K562 (cell line): ENCODE measurements around the gene TRAPPC5. TPM values are rescaled to one million over a fixed set of nuclear protein-coding genes. Genes with fewer than 3 reads are reported as not detected.
A peak's percentile ranks its signal among the peaks of the same experiment; 100 is the strongest.

Source experiments
- CREM ChIP-seq: IDR thresholded peaks from 2 replicates; pipeline ENCODE4 v1.6.1; 2014; ENCODE audit warnings: antibody characterized with exemption, low read depth
- HDAC3 ChIP-seq: fragments of 450-650 bp; IDR thresholded peaks from 2 replicates; pipeline ENCODE4 v1.6.1; 2018; ENCODE audit warnings: borderline replicate concordance, mild to moderate bottlenecking, moderate library complexity; ENCODE audit not compliant: partially characterized antibody
- HDAC8 ChIP-seq: fragments of 450-650 bp; IDR thresholded peaks from 2 replicates; pipeline ENCODE4 v1.6.1; 2016; ENCODE audit warnings: mild to moderate bottlenecking, missing genetic modification characterization, moderate library complexity, missing compliant biosample characterization
- HNRNPH1 ChIP-seq: fragments of 200-400 bp; formaldehyde crosslinking; optimal IDR thresholded peaks from 2 replicates; pipeline ENCODE3; 2017; ENCODE audit warnings: low read depth, mild to moderate bottlenecking, low read length, moderate library complexity
- KLF16 ChIP-seq: IDR thresholded peaks from 2 replicates; pipeline ENCODE4 v1.6.1; 2016; ENCODE audit warnings: antibody characterized with exemption
- LEF1 ChIP-seq: fragments of 450-650 bp; IDR thresholded peaks from 2 replicates; pipeline ENCODE4 v1.6.1; 2016; ENCODE audit warnings: mild to moderate bottlenecking
- MIER1 ChIP-seq: fragments of 450-650 bp; IDR thresholded peaks from 2 replicates; pipeline ENCODE4 v1.6.1; 2016; ENCODE audit warnings: antibody characterized with exemption, mild to moderate bottlenecking, low read depth
- MYC ChIP-seq, 2 experiments: fragments of 250-450 bp in 1 of 2; sonication (Bioruptor Pico) in 1 of 2; IDR thresholded peaks; 2 replicates each; pipeline versions ENCODE4 v1.5.1 to v1.6.1; 2012 to 2021; ENCODE audit warnings: low read depth in 2 of 2, borderline replicate concordance in 1 of 2, improper control_type of control experiment in 1 of 2, low read length in 1 of 2, mild to moderate bottlenecking in 1 of 2, moderate library complexity in 1 of 2
- PHTF2 ChIP-seq: fragments of 250-450 bp; sonication (Bioruptor Pico); IDR thresholded peaks from 2 replicates; pipeline ENCODE4 v1.5.0; 2021; ENCODE audit warnings: mild to moderate bottlenecking
- POU5F1 ChIP-seq: fragments of 150-350 bp; IDR thresholded peaks from 2 replicates; pipeline ENCODE4 v1.6.1; 2014; ENCODE audit warnings: borderline replicate concordance, low read length, low read depth, mild to moderate bottlenecking; ENCODE audit not compliant: partially characterized antibody
- PRMT5 ChIP-seq: sonication (generic); formaldehyde crosslinking; IDR thresholded peaks from 2 replicates; pipeline ENCODE4 v1.5.0; 2020; ENCODE audit warnings: missing genetic modification reagents
- RNF2 ChIP-seq: sonication (generic); IDR thresholded peaks from 2 replicates; pipeline ENCODE4 v1.6.1; 2016
- SRSF1 ChIP-seq: fragments of 200-400 bp; formaldehyde crosslinking; IDR thresholded peaks from 2 replicates; pipeline ENCODE4 v1.6.1; 2017; ENCODE audit warnings: mild to moderate bottlenecking, low read depth, low read length, moderate library complexity
- STAT5B ChIP-seq: fragments of 250-450 bp; sonication (Bioruptor Pico); IDR thresholded peaks from 2 replicates; pipeline ENCODE4 v1.8.0; 2021; ENCODE audit warnings: mild to moderate bottlenecking, inconsistent platforms
- TAF1 ChIP-seq: IDR thresholded peaks from 2 replicates; pipeline ENCODE4 v1.6.1; 2011; ENCODE audit warnings: mild to moderate bottlenecking, low read length, moderate library complexity; ENCODE audit not compliant: insufficient read depth, control insufficient read depth, severe bottlenecking; ENCODE audit errors: extremely low read depth
- TGIF2 ChIP-seq: sonication (generic); formaldehyde crosslinking; IDR thresholded peaks from 2 replicates; pipeline ENCODE4 v1.8.1; 2022; ENCODE audit warnings: mild to moderate bottlenecking, missing genetic modification reagents, moderate library complexity
- TRIM24 ChIP-seq, 2 experiments: fragments of 450-650 bp; IDR thresholded peaks; 2 replicates each; pipeline ENCODE4 v1.6.1; 2016
- TRIM28 ChIP-seq: fragments of 450-650 bp; IDR thresholded peaks from 2 replicates; pipeline ENCODE4 v1.6.1; 2017
- ZNF41 ChIP-seq: fragments of 250-450 bp; sonication (Bioruptor Pico); conservative IDR thresholded peaks from 2 replicates; pipeline ENCODE4 v1.4.0; 2020; ENCODE audit warnings: mild to moderate bottlenecking
- ZSCAN29 ChIP-seq: fragments of 450-650 bp; IDR thresholded peaks from 2 replicates; pipeline ENCODE4 v1.6.1; 2017
- polyA plus RNA-seq, 8 experiments: library from polyadenylated mRNA; depleted of rRNA in 4 of 8; stranded (reverse) in 5 of 8; unstranded in 3 of 8; fragments of >200 nt; fragmentation: Nextera tagmentation in 2 of 8; fragmentation: Illumina TruSeq in 1 of 8; extraction: Ambion mirVana in 2 of 8; extraction: Trizol in 1 of 8; gene quantifications; 2 replicates each; pipeline versions ENCODE4 v1.2.1 to v1.2.3, GENCODE V29; 2011 to 2014; ENCODE audit warnings: inconsistent platforms in 1 of 8, missing spikeins in 1 of 8
- total RNA-seq, 7 experiments: library from RNA; depleted of rRNA in 6 of 7; stranded (reverse); fragments of >200 nt in 6 of 7; fragmentation: Illumina TruSeq in 2 of 7; extraction: Trizol in 2 of 7; gene quantifications; 2 replicates each; pipeline versions ENCODE4 v1.2.1 to v1.2.3, GENCODE V29; 2011 to 2021; ENCODE audit warnings: low replicate concordance in 1 of 7
- TF ChIP-seq, protein P1 (sequence below), 2 experiments: IDR thresholded peaks; 2 replicates each; pipeline ENCODE4 v1.6.1; 2011; ENCODE audit warnings: borderline replicate concordance in 1 of 2, control low read depth in 1 of 2, low read depth in 1 of 2, low read length in 1 of 2, mild to moderate bottlenecking in 1 of 2, mixed read lengths in 1 of 2, moderate library complexity in 1 of 2; ENCODE audit not compliant: insufficient read depth in 1 of 2, insufficient read length in 1 of 2, poor library complexity in 1 of 2, severe bottlenecking in 1 of 2; ENCODE audit errors: extremely low read depth in 1 of 2
- TF ChIP-seq, protein P2 (sequence below): fragments of 450-650 bp; formaldehyde crosslinking; IDR thresholded peaks from 2 replicates; pipeline ENCODE4 v1.4.0; 2020; ENCODE audit warnings: mild to moderate bottlenecking
- TF ChIP-seq, protein P3 (sequence below): sonication (generic); formaldehyde crosslinking; IDR thresholded peaks from 2 replicates; pipeline ENCODE4 v1.8.0; 2022; ENCODE audit warnings: missing genetic modification reagents, mild to moderate bottlenecking, moderate library complexity, borderline replicate concordance
- TF ChIP-seq, protein P4 (sequence below): sonication (generic); formaldehyde crosslinking; IDR thresholded peaks from 2 replicates; pipeline ENCODE4 v1.8.1; 2023; ENCODE audit warnings: mild to moderate bottlenecking, missing genetic modification reagents, moderate library complexity

The TRAPPC5 gene
- total and polyA plus RNA-seq, 9 of the 15 experiments (the other 6 are each of a cell fraction or from before 2014, with no cell fraction given) = 2.0 to 76.9 (median 29.3) TPM

DNA sequence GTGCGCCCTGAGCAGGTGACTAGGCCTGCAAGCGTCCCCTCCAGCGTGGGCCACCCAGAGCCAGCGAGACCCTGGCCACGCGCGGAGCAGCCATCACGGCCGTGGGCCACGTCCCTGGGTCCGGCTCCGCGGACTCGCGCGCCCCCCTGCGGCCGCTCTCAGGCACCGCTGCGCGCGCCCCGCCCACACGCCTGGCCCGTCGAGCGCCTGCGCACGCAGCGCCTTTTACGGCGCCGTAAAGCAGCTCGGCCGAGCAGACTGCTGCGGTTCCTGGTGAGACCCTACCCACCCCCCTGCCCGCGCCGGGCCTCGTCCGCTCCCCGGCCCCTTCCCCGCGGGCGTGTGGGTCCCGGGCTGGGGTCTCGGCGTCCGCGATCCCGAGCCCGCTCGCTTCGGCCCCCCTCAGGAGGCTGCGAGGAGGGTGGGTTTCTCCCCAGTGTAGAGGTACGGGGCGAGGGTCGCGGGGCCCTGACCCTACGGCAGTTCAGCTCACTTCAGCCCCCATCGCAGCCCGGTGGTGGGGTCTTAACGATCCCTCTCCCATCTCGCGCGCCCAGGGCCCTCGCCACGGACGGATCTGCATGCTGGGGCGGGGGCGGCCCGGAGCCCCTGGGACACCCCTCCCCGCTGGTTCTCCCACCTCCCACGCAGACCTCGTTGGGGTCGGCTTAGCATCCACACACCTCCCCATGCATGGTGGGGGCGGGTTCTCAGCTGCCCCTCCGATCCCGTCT lies at the start of gene TRAPPC5 (continued):
- no peak for TF ChIP-seq HNRNPH1
- peak; percentile 56; the same call in 1 of the 2 replicates for TF ChIP-seq CREM
- no peak for TF ChIP-seq MIER1
- TF ChIP-seq SRSF1 = no peak
- TF ChIP-seq HDAC8 (tag) = no peak
- no peak for TF ChIP-seq TGIF2 (CRISPR knock-in tag)
- no peak for TF ChIP-seq PHTF2
- TF ChIP-seq, protein P1, sequence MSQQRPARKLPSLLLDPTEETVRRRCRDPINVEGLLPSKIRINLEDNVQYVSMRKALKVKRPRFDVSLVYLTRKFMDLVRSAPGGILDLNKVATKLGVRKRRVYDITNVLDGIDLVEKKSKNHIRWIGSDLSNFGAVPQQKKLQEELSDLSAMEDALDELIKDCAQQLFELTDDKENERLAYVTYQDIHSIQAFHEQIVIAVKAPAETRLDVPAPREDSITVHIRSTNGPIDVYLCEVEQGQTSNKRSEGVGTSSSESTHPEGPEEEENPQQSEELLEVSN (IDR thresholded peaks at IDR 0.05; ENCODE audit: borderline replicate concordance in 1 of 2, extremely low read depth in 1 of 2, insufficient read depth in 1 of 2, insufficient read length in 1 of 2, low read depth in 1 of 2, low read length in 1 of 2, poor library complexity in 1 of 2, severe bottlenecking in 1 of 2) = peak in 1 of 2 experiments; percentile 32
- TF ChIP-seq LEF1 = no peak
- TF ChIP-seq, protein P2, sequence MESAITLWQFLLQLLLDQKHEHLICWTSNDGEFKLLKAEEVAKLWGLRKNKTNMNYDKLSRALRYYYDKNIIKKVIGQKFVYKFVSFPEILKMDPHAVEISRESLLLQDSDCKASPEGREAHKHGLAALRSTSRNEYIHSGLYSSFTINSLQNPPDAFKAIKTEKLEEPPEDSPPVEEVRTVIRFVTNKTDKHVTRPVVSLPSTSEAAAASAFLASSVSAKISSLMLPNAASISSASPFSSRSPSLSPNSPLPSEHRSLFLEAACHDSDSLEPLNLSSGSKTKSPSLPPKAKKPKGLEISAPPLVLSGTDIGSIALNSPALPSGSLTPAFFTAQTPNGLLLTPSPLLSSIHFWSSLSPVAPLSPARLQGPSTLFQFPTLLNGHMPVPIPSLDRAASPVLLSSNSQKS (CRISPR knock-in tag) = no peak
- TF ChIP-seq, protein P3, sequence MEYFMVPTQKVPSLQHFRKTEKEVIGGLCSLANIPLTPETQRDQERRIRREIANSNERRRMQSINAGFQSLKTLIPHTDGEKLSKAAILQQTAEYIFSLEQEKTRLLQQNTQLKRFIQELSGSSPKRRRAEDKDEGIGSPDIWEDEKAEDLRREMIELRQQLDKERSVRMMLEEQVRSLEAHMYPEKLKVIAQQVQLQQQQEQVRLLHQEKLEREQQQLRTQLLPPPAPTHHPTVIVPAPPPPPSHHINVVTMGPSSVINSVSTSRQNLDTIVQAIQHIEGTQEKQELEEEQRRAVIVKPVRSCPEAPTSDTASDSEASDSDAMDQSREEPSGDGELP (CRISPR knock-in tag) = peak; percentile 22; the same call in 1 of the 2 replicates
- TF ChIP-seq, protein P4, sequence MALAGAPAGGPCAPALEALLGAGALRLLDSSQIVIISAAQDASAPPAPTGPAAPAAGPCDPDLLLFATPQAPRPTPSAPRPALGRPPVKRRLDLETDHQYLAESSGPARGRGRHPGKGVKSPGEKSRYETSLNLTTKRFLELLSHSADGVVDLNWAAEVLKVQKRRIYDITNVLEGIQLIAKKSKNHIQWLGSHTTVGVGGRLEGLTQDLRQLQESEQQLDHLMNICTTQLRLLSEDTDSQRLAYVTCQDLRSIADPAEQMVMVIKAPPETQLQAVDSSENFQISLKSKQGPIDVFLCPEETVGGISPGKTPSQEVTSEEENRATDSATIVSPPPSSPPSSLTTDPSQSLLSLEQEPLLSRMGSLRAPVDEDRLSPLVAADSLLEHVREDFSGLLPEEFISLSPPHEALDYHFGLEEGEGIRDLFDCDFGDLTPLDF = no peak
- TF ChIP-seq TRIM24 (IDR thresholded peaks at IDR 0.05) = no peak
- no peak for TF ChIP-seq TRIM28
- TF ChIP-seq HDAC3 = no peak
- no peak for TF ChIP-seq ZSCAN29
- TF ChIP-seq STAT5B (CRISPR knock-in tag) = no peak
- no peak for TF ChIP-seq RNF2
- TF ChIP-seq POU5F1 = no peak
- TF ChIP-seq MYC (IDR thresholded peaks at IDR 0.05; ENCODE audit: low read depth, low read length) = peak; percentile 72; the same call in 1 of the 2 replicates
- no peak for TF ChIP-seq MYC (CRISPR knock-in tag; IDR thresholded peaks at IDR 0.05; ENCODE audit: borderline replicate concordance, low read depth)
- TF ChIP-seq TAF1 = peak; percentile 26
- TF ChIP-seq ZNF41 (CRISPR knock-in tag) = no peak
- TF ChIP-seq KLF16 = no peak
- no peak for TF ChIP-seq PRMT5 (CRISPR knock-in tag)
